OCI-M2 (cell line): ENCODE measurements around the gene ZFY.

ENCODE experiments used
- DNase-seq: peaks from one replicate; lab custom pipeline; 2025; ENCODE audit not compliant: unreplicated experiment; lab: John Stamatoyannopoulos, UW

ZFY gene

DNA sequence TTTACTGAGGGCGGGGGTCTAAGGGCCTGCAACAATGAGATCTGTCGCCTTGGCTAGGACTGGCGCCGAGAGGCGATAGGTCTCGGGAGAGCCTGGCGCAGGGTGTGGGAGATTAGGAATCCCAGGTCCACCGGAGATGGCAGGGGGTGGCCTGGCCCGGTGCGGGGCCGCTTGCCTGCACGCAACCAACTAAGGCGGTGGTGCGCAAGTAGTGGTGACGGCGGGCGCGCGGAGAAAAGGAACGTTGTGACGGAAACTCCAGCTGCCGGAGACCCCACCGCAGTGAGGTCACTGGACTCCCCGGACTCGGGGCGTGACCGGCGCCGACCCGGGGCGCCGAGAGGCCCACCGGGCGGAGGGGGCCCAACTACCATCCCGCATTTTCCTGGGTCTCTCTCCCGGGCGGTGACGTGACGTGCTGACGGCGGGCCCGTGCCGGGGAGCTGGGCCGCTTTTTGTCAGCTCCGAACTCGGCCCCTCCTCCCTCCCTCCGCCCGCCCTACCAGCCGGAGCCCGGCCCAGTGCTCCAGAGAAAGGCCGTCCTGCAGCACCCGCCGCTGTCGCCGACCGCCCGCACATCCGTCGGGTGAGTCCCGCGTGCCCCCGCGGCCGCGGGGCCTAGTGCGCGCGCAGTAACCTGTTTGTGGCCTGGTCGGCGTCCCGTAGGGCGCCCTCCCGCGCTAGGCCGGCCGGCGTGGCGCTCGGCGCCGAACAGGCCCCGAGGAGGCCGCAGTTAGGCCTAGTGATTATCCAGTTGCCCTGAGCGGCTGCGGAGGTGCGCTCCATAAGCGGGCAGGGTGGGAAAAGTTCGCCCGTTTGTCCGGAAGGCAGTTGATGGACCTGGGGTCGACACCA, at the start of gene ZFY:
Gene ZFY, plus strand, starts transcription at position 521 of the 855 bp plus-strand sequence. CDS start 18,556 bp downstream, outside the sequence.
- no peak for DNase-seq

DNA sequence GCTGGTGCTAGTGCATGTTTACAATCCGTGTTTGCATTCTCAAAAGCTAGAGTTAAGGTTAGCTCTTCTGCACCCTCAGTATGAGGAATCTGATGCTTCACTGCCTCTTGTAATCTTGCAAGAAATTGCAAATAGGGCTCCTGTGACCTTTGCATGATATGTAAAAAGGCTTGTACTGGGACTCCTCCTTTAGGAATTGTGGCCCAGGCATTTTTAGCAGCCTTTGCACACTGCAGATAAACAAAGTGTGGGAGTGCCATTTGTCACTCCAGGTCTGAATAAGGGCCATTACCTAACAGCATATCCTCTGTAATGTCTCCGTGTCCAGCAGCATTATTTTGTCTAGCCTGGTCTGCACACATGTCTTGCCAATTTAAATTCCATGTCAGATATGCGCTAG, 49.3 kb upstream of the ZFY start:
- no peak for DNase-seq

DNA sequence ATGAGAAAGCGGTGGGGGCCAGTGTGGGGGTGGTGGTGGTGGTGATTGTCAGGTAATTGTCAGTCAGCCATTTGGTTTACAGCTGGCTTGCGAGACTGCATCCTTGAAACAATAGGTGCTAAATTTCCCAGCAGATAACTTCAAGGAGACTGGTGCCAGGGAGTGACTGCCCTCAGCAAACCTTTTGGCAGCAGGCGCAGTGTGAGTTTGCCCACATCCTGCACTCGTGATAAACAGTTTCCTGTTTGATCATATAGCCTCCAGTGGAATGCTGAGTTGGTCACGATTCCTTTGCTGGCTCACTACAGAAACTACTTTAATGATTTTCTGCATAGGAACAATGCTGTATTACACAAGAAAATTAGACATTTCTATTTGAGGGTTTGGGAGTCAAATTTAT, 47.8 kb upstream of the ZFY start:
- DNase-seq, result no peak

DNA sequence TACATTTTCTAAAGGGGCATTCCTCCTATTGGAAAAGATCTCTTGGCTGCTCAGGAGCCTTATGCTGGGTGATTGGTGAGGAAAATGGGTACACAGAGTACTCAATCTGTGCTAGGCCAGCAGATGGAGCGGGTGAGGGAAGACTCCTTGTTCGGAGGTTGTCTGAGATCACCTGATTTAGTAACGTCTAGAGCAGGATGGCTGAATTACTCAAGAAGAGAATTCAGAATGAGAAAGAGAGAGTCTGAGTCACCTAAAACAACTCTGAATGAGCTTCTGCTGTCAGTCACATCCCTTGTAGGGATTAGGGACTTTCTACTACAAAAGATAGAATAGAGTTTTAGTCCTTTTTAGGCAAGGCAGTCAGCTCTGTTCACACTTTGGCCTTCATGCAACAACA, 47.2 kb upstream of the ZFY start:
- no peak for DNase-seq

DNA sequence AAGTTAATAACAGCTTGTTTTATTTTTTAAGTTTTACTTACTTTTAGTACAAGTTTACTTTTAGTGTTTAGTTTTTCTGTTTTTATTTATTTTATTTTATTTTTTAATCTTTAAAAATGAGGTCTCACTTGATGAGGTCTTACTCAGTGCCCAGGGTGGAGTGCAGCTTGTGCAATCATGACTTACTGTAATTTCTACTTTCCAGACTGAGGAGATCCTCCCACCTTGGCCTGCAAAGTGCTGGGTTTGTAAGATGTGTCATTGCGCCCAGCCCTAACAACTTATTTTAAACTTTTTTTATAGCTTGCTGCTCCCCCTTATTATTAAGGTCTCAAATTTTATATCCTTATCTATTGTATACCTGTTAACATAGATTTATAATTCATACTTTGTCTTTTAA, 41.7 kb upstream of the ZFY start:
- DNase-seq, result no peak

DNA sequence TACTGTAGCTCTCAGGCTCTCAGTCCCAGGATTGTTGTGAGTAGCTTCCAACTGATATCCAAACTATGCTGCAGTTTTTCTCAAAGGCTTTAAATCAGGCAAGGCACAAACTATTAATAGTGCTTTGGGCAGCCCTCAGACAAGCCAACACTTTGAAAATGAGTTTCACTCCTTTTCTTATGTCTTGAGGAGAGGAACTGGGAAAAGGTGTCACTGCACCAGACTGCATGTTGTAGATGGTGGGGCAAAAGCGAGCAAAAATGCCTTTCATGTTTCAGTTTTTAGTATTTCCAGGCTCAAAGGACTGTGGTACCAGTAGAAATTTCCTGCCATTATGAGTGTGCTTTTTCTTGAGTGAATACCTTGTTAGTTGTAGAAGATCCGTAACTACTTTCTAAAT, 39.1 kb upstream of the ZFY start:
- DNase-seq, result no peak

DNA sequence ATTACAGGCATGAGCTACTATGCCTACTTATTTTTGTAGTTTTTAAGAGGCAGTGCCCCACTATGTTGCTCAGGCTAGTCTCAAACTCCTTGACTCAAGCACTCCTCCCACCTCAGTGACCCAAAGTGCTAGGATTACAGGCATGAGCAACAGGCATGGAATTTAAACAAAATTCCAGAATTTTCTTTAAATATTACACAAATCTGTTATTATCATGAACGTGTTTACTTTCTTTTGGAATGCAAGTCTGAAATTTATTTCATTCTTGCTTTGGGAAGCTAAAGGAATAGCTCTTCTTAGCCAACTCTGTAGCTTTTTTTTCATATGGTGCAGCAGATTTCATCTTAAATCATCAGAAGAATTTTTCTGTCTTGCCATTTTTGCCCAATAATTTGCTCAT, 27.8 kb upstream of the ZFY start:
- DNase-seq, result no peak

DNA sequence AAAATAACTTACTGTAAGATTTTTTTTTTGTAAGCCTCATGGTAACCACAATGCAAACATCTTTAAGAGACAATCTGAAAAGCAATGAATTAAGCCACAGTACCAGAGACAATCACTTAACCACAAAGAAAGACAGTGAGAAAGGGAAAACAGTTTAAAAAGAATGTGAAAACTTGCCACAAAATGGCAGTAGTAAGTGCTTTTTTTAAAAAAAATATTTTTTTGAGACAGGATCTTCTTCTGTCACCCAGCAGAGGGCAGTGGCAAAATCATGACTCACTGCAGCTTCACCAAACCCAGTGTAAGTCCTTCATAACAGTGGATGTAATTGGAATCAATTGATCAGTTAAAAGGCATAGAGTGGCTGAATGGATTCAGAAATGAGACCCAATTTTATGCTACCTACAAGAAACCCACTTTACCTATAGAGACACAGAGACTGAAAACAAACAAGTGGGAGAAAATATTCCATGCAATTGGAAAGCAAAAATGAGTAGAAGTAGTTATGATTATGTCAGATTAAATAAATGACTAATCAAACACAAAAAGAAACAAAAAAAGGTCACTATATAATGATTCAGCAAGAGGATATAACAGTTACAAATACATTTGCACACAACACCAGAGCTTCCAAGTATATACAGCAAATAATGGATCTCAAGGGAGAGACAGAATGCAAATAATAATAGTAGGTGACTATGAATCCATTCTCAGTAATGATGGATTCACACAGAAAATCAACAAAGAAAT, 21.9 kb upstream of the ZFY start:
- no peak for DNase-seq

DNA sequence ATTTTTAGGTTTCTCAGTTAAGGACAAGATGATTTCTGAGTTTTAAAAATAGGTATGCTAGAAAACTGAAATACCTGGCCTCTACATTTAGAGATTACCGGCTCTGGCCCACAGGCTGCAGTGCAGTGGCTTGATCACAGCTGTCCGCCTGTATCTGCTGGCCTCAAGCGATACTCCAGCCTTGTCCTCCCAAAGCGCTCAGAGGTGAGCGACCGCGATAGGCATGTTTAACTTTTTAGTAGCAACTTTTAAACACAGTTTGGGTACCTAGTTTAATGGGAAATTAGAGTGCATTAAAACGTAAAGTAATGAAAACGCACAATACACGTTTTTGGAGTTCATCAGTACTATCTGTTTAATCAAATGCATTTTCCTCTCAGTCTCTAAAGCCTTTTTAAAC, 1.1 kb upstream of the ZFY start:
- no peak for DNase-seq

DNA sequence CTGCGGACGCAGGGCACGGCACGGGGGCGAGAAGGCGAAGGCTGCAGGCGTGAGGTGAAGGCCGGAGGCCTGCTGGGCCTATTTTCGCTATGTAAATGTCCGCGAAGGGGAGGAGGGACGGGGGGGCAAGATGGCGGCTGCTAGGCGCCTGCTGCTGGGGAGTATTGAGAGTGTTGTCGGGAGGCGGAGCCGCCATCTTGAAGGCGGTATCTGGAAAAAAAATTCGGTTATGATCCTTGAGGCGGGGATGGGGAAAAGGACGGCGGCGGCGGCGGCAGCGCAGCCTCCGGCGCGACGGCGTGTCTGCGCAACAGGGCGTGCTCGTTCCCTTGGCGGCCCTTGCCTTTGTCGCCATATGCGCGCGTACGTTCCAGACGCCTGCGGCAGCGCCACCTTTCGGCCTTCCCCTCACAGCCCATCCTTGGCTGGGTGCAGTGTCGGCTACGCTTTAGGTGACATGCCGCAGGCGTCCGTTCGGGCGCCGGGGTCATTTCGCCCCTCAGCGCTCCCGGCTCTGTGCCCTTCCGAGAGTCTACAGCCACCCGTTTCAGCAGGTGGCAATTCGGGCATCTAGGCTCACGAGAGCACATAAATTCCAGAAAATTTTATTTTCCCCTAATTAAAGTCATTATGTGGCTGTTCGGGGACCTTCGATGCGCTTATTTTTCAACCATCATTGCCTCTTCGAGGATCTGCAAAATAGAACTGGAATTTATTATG, 695 bp downstream of the ZFY start:
- no peak for DNase-seq

DNA sequence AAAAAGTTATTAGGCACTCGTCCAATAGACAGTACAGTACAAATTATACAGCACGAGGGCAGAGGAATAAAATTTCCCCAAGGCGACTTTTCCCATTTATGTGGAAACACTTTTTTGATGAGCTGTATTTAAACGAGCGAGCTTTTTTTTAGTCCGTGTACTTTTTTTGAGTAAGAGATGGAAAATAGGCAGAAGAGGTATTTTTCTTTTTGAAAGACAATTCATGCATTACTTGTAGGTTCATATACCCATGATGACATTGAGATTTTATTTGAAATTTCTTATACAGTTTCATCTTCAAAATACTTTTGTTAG, 1.2 kb downstream of the ZFY start:
- DNase-seq, result no peak

DNA sequence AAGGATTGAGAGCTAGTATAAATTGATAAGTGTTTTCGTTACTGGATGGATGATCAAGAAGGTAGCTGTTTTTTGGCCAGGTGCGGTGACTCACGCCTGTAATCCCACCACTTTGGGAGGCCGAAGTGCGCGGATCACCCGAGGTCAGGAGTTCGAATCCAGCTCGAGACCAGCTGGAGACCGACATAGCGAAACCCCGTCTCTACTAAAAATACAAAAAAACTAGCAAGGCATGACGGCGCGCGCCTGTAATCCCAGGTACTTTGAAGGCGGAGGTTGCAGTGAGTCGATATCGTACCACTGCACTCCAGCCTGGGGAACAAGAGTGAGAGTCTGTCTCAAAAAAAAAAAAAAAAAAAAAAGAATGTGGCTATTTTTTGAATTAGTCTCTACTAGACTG, 2.0 kb downstream of the ZFY start:
- DNase-seq, result no peak

DNA sequence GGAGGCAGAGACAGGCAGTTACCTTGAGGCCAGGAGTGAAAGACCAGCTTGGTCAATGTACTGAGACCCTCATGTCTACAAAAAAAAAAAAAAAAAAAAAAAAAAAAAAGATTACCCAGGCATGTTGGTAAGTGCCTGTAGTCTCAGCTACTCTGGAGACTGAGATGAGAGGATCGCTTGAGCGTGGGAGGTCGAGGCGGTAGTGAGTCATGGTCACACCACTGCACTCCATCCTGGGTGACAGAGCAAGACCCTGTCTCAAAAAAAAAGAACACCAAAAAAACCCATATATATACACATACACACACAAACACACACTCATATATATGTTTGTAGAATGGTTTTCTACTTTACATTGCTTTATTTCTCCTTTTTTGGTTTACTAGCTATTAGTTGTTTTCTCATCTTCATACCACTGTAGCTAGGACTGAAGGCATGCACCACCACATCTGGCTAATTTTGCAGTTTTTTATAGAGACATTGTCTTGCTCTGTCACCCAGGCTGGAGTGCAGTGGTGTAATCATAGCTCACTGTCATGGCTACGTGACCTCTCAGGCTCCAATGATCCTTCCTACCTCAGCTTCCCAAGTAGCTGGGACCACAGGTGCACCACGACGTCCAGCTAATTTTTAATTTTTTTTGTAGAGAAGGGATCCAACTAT, 14.5 kb downstream of the ZFY start:
- no peak for DNase-seq

DNA sequence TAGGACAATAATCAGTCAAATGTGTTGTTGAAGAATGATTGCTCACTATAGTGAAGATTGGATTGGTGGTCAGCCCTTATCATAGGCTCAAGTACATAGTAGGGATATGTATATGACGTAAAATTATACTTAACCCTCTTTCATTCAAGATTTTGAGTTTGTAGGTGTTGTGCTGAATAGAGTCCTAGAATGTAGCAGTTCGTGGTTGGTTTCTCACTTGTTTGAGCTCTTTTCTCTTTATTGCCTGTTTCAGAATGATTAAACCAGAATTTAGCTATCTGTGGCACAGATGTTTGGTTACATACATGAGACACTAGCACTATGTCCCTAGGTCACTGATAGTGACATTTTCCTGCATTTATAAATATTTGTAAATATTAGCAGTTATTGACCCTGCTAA, 15.5 kb downstream of the ZFY start:
- DNase-seq, result no peak

DNA sequence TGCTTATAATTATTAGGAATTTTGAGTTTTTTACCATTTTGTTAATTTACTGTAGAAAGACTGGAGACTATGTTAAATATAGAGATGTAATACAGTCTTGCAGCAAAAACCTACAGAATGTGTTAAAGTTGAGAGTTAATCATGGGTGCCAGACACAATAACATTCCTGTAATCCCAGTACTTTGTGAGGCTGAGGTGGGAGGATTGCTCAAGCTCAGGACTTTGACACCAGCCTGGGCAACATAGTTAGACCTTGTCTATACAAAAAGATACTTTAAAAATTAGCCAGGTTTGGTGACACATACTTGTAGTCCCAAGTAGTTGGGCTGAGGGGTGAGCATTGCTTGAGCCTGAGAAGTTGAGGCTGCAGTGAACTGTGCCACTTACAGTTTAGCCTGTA, 17.7 kb downstream of the ZFY start:
- no peak for DNase-seq

DNA sequence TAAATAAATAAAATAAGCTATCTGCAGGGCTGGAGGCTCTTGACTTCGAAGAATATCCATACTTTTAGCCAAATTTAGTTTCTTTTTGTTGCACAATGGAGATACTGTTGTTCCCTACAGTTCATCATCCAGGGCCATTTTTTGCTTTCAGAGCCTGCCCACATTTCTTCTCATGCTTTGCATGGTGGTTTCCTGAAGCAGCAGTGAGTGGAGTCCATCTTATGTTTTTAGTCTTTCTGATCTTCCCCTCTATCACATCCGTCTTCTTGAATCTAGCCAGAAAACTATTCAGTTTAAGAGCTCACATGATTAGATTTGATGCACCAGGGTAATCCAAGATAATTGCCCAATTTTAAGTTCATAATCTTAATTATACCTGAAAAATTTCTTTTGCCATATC, 19.6 kb downstream of the ZFY start:
- no peak for DNase-seq

DNA sequence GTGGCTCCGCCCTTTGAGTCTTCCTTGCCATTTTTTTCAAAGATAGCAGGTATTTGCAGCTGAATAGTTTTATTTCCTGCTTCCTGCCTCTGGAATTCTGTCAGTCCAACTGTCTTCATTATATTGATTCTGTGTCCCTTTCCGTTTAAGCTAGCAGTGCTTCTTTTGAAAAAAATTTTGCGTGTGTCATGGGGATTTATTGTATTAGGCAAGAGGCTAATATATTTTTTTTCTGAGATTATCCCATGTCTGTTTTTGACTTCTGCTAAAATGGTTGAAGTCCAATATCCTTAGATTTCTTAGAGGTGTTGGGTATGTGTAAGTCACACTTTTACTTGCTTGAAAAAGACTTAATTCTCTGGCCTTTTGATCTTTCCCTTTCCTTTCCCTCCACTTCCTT, 20.4 kb downstream of the ZFY start:
- DNase-seq, result no peak

DNA sequence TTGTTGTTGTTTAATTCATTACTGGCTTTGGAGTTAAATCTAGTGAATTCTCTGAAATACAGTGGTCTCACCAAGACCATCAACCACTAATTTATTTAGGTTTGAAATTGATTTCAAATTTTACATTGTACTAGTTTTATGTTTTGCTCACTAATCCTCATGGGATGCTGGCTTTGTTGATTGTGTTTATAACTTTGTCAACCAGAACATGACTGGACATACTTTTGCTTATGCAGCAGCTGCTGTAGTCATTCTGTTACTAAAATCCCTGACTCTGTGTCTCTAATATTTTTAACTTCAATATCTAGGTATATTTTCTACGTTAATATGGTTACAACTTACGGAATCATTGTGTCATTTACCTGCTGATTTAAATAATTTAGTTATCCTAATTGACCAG, 26.9 kb downstream of the ZFY start:
- no peak for DNase-seq

DNA sequence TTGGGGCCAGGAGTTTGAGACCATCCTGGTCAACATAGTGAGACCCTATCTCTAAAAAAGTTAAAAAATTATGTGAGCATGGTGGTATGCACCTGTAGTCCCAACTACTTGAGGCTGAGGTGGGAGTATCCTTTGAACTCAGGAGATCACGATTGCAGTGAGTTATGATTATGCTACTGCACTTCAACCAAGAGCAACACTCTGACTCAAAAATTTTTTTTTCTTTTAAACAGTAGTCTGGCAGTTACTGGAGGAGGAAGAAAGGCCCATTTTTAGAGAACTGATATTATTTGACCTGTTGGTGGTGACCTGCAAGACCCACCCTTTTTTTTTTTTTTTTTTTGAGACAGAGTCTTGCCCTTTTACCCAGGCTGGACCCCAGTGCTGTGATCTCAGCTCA, 29.6 kb downstream of the ZFY start:
- no peak for DNase-seq

DNA sequence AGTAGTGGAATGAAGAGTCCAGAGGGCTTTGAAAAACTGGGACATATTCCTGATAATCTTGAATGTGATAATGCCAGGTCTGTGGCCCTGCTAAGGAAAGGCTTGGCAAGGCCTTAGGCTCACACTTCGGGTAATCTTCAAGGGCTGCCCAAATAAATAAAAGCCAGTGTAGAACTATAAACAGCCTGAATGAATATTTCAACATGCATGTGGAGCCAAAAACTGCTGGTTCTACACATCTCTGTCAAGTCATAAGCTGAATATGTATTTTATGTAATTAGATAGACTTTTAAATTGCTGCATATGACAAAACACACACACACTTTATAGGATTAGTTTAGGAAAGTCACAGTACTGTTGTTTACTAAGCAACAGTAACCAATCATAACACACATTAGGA, 30.4 kb downstream of the ZFY start:
- no peak for DNase-seq

DNA sequence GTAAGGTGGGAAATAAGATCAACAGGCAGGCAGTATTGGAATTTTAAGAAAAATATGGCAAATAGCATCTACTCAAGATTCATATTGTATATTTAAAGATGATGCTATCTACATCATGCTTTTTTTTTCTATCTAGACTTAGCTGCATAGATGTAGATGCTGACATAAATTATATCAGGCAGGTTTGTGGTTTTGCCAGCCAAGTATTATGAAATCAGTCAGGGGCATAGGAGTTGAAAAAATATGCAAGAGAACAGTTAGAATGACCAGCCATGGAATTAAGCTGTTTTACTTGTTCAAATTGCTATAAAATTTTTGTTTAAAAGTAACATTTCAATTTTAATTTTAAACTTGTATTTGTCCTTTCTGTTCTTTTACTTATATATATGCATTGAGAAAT, 34.4 kb downstream of the ZFY start:
- DNase-seq, result no peak

DNA sequence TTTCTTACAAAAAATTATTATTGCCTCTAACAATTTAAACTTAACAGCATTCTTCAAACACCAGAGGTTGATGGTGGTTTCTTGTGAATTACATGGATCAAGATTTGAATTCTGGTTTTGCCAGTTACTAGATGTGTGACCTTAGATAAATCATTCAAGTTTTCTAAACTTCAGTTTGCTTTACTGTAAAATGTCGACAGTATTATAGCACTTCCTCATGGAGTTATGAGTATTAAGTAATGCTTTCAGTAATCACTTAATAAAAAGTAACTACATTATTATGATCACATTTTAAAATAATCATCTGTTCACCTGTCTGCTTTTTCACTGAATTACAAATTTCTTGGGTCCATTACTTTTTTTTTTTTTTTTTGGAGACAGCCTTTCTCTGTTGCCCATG, 37.5 kb downstream of the ZFY start:
- DNase-seq, result no peak
